ENCODE measurements around the gene PGD. TPM values are rescaled to one million over a fixed set of nuclear protein-coding genes. Genes with fewer than 3 reads are reported as not detected.
A peak's percentile ranks its signal among the peaks of the same experiment; 100 is the strongest.
"Not testable (repeated sequence)": the region's sequence is repeated elsewhere in the genome, so short reads cannot be mapped to it uniquely, and the experiment has no call there.

The PGD gene
- total RNA-seq, 4 donors from 2014 or later: 22.9 to 109 (median 44.2) TPM

- TF ChIP-seq CTCF (IDR thresholded peaks at IDR 0.05) (no peak), EP300 (IDR thresholded peaks at IDR 0.05) (no peak), POLR2A (IDR thresholded peaks at IDR 0.05) (no peak), POLR2AphosphoS5 (IDR thresholded peaks at IDR 0.05) (no peak)
- ATAC-seq: no peak
- no peaks in the 10 kb centered on the region for H3K9me3 ChIP-seq
- WGBS, 2 donors (ENCODE audit: low coverage in 1 of 2): 89 to 91% methylated on average over 3 to 5 of the region's 9 CpGs
- H3K4me1 ChIP-seq: peaks cover 0 to 29% (median 3%) of the 10 kb centered on the region in 3 donors
- no peak overlapping the region for H3K27ac ChIP-seq
- H3K27me3 ChIP-seq: no peaks in the 10 kb centered on the region
- no peak overlapping the region for H3K4me3 ChIP-seq
- peaks cover 0 to 56% of the 10 kb centered on the region in 2 donors for H3K36me3 ChIP-seq
Observed at GRCh38 chr1:10402729-10403274, 3.9 kb downstream of the PGD start.

- no peak for ATAC-seq
- WGBS, 2 donors (ENCODE audit: low coverage in 1 of 2): 80 to 100% methylated on average over 1 to 2 of the region's 2 CpGs
- H3K36me3 ChIP-seq: peaks cover 0 to 100% of the 10 kb centered on the region in 2 donors
Observed at GRCh38 chr1:10407201-10407600, 8.3 kb downstream of the PGD start.

GRCh38 chr1:10415211-10415930 is 16.5 kb downstream of the PGD start:
- peak; percentile 71 for ATAC-seq
- Histone ChIP-seq H3K4me3 (no peak overlapping the region), H3K36me3 (peaks cover 0 to 98% of the 10 kb centered on the region in 2 donors), H3K4me1 (no peaks in the 10 kb centered on the region), H3K27ac (peak overlapping the region in 3 of 4 donors; percentile 1 to 53 (median 19)), H3K9me3 (no peaks in the 10 kb centered on the region), H3K27me3 (no peaks in the 10 kb centered on the region)
- TF ChIP-seq POLR2A (IDR thresholded peaks at IDR 0.05): no peak
- 63 to 86% methylated on average over 4 to 6 of the region's 6 CpGs for WGBS, 2 donors (ENCODE audit: low coverage in 1 of 2)

More at GRCh38 chr1:10407201-10407600, 8.3 kb downstream of the PGD start:
- H3K4me1 ChIP-seq: no peaks in the 10 kb centered on the region
- TF ChIP-seq CTCF (IDR thresholded peaks at IDR 0.05) (no peak), EP300 (IDR thresholded peaks at IDR 0.05) (no peak), POLR2A (IDR thresholded peaks at IDR 0.05) (no peak), POLR2AphosphoS5 (IDR thresholded peaks at IDR 0.05) (no peak)
- H3K4me3 ChIP-seq: no peak overlapping the region
- H3K9me3 ChIP-seq: no peaks in the 10 kb centered on the region
- H3K27ac ChIP-seq: no peak overlapping the region
- H3K27me3 ChIP-seq: no peaks in the 10 kb centered on the region

GRCh38 chr1:10415967-10416366 is 17.1 kb downstream of the PGD start:
- peak overlapping the region in 1 of 4 donors; percentile 53 for H3K27ac ChIP-seq

GRCh38 chr1:10418741-10419140 is 19.9 kb downstream of the PGD start:
- H3K27me3 ChIP-seq, ATAC-seq, H3K27ac ChIP-seq, H3K9me3 ChIP-seq, H3K4me3 ChIP-seq, H3K4me1 ChIP-seq: not testable (repeated sequence)
- peaks cover 0 to 78% of the 10 kb centered on the region in 2 donors for H3K36me3 ChIP-seq
- 81 to 88% methylated on average over 4 to 7 of the region's 8 CpGs for WGBS, 2 donors (ENCODE audit: low coverage in 1 of 2)

More at GRCh38 chr1:10415967-10416366, 17.1 kb downstream of the PGD start:
- H3K36me3 ChIP-seq: peaks cover 0 to 98% of the 10 kb centered on the region in 2 donors
- not testable (repeated sequence) for H3K4me1 ChIP-seq, H3K27me3 ChIP-seq, ATAC-seq, H3K9me3 ChIP-seq, H3K4me3 ChIP-seq
- WGBS, 2 donors (ENCODE audit: low coverage in 1 of 2): 78 to 80% methylated on average over 1 of the region's 1 CpG

GRCh38 chr1:10419351-10419750 is 20.5 kb downstream of the PGD start:
- 86 to 91% methylated on average over 4 to 10 of the region's 15 CpGs for WGBS, 2 donors (ENCODE audit: low coverage in 1 of 2)
- TF ChIP-seq POLR2AphosphoS5 (IDR thresholded peaks at IDR 0.05) (no peak), EP300 (IDR thresholded peaks at IDR 0.05) (no peak), POLR2A (IDR thresholded peaks at IDR 0.05) (no peak), CTCF (IDR thresholded peaks at IDR 0.05) (no peak)
- H3K36me3 ChIP-seq: peaks cover 0 to 72% of the 10 kb centered on the region in 2 donors
- no peak overlapping the region for H3K4me3 ChIP-seq
- no peaks in the 10 kb centered on the region for H3K27me3 ChIP-seq
- H3K9me3 ChIP-seq: no peaks in the 10 kb centered on the region
- no peak overlapping the region for H3K27ac ChIP-seq
- no peaks in the 10 kb centered on the region for H3K4me1 ChIP-seq
- ATAC-seq: no peak

Data from gastroesophageal sphincter (tissue), 4 donors.